ENCODE results near the gene MACROD1.

DNA sequence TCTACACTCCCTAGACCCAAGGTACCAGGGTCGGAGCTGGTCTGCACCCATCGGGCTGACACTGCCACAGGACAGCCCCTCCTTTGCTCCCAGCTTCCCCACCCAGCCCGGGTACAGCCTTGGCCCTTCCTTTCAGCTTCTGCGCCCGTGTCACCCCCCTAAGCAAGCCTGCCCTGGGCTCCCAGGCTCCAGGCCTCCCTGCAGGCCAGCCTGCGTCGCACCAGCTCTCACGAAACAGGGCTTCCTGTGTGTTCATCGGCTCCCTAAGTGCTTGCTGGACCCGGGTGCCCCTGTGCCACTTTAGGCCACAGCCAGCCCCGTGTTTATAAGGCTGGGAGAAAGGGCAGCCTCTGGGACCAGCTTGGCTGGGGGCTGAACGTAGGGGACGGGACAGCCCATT lies 109.1 kb downstream of the MACROD1 start:
- TF ChIP-seq, protein P1, sequence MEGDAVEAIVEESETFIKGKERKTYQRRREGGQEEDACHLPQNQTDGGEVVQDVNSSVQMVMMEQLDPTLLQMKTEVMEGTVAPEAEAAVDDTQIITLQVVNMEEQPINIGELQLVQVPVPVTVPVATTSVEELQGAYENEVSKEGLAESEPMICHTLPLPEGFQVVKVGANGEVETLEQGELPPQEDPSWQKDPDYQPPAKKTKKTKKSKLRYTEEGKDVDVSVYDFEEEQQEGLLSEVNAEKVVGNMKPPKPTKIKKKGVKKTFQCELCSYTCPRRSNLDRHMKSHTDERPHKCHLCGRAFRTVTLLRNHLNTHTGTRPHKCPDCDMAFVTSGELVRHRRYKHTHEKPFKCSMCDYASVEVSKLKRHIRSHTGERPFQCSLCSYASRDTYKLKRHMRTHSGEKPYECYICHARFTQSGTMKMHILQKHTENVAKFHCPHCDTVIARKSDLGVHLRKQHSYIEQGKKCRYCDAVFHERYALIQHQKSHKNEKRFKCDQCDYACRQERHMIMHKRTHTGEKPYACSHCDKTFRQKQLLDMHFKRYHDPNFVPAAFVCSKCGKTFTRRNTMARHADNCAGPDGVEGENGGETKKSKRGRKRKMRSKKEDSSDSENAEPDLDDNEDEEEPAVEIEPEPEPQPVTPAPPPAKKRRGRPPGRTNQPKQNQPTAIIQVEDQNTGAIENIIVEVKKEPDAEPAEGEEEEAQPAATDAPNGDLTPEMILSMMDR (IDR thresholded peaks at IDR 0.05), result no peak
- TF ChIP-seq ZFX (IDR thresholded peaks at IDR 0.05; ENCODE audit: borderline replicate concordance), result no peak
